Trophoblast cell (in vitro differentiated cells and primary cell): ENCODE data around the gene ZNF780B.

Experiments
- DNase-seq, 2 donors: peaks; one replicate each; pipeline ENCODE4 v3.0.0-alpha.2; 2016
- H2AFZ ChIP-seq: 2 replicates; pipeline ENCODE4 v1.6.1; 2013; ENCODE audit warnings: low read length, moderate library complexity, mild to moderate bottlenecking; ENCODE audit not compliant: insufficient read depth, poor library complexity
- H2AK5ac ChIP-seq: 2 replicates; pipeline ENCODE4 v1.6.1; 2013; ENCODE audit warnings: mild to moderate bottlenecking, low read length
- H2BK120ac ChIP-seq: 2 replicates; pipeline ENCODE4 v1.6.1; 2013; ENCODE audit warnings: low read length, mild to moderate bottlenecking, moderate library complexity; ENCODE audit not compliant: insufficient read depth, poor library complexity
- H2BK12ac ChIP-seq: 2 replicates; pipeline ENCODE4 v1.6.1; 2013; ENCODE audit warnings: mild to moderate bottlenecking, low read length, moderate library complexity
- H2BK5ac ChIP-seq: 2 replicates; pipeline ENCODE4 v1.6.1; 2013; ENCODE audit warnings: low read length, low read depth, moderate library complexity, mild to moderate bottlenecking; ENCODE audit not compliant: poor library complexity
- H3K14ac ChIP-seq: 2 replicates; pipeline ENCODE4 v1.6.1; 2013; ENCODE audit warnings: mild to moderate bottlenecking, low read length
- H3K18ac ChIP-seq: 2 replicates; pipeline ENCODE4 v1.6.1; 2013; ENCODE audit warnings: mild to moderate bottlenecking, low read length
- H3K23ac ChIP-seq: 2 replicates; pipeline ENCODE4 v1.6.1; 2013; ENCODE audit warnings: low read length
- H3K27ac ChIP-seq: 2 replicates; pipeline ENCODE4 v1.5.1; 2013; ENCODE audit warnings: low read depth, mild to moderate bottlenecking, inconsistent platforms, low read length, moderate library complexity
- H3K27me3 ChIP-seq: 2 replicates; pipeline ENCODE4 v1.6.1; 2013; ENCODE audit warnings: inconsistent platforms, mild to moderate bottlenecking, low read length, moderate library complexity; ENCODE audit not compliant: insufficient read depth
- H3K36me3 ChIP-seq, 2 experiments: 1 replicate in 1 of 2; 2 replicates in 1 of 2; pipeline ENCODE4 v1.6.1; 2013; ENCODE audit warnings: low read length in 2 of 2, mild to moderate bottlenecking in 2 of 2, moderate library complexity in 1 of 2; ENCODE audit not compliant: insufficient read depth in 2 of 2, control insufficient read depth in 1 of 2
- H3K4ac ChIP-seq: 2 replicates; pipeline ENCODE4 v1.6.1; 2013; ENCODE audit warnings: low read depth, mild to moderate bottlenecking, low read length, moderate library complexity
- H3K4me1 ChIP-seq, 2 experiments: 1 replicate in 1 of 2; 2 replicates in 1 of 2; pipeline ENCODE4 v1.6.1; 2013; ENCODE audit warnings: low read length in 2 of 2, mild to moderate bottlenecking in 2 of 2, moderate library complexity in 1 of 2; ENCODE audit not compliant: insufficient read depth in 2 of 2, control insufficient read depth in 1 of 2
- H3K4me2 ChIP-seq: 2 replicates; pipeline ENCODE4 v1.6.1; 2013; ENCODE audit warnings: inconsistent platforms, mild to moderate bottlenecking, low read length, moderate library complexity
- H3K4me3 ChIP-seq: 2 replicates; pipeline ENCODE4 v1.5.1; 2013; ENCODE audit warnings: mild to moderate bottlenecking, low read depth, low read length, inconsistent platforms
- H3K79me1 ChIP-seq: one replicate; pipeline ENCODE4 v1.6.1; 2013; ENCODE audit warnings: low read length
- H3K79me2 ChIP-seq: 2 replicates; pipeline ENCODE4 v1.6.1; 2013; ENCODE audit warnings: low read length, mild to moderate bottlenecking; ENCODE audit not compliant: control insufficient read depth, insufficient read depth, poor library complexity
- H3K9ac ChIP-seq: 2 replicates; pipeline ENCODE4 v1.6.1; 2013; ENCODE audit warnings: mild to moderate bottlenecking, low read length
- H3K9me3 ChIP-seq: 2 replicates; pipeline ENCODE4 v1.6.1; 2013; ENCODE audit warnings: low read depth, mild to moderate bottlenecking, control low read depth, inconsistent platforms, low read length; ENCODE audit not compliant: insufficient read depth
- H4K12ac ChIP-seq: 2 replicates; pipeline ENCODE4 v1.6.1; 2013; ENCODE audit warnings: low read depth, mild to moderate bottlenecking, low read length, moderate library complexity
- H4K8ac ChIP-seq: 2 replicates; pipeline ENCODE4 v1.6.1; 2013; ENCODE audit warnings: low read depth, mild to moderate bottlenecking, low read length, moderate library complexity
- H4K91ac ChIP-seq: one replicate; pipeline ENCODE4 v1.6.1; 2013; ENCODE audit warnings: low read depth, mild to moderate bottlenecking, low read length, moderate library complexity
- WGBS: extraction: QIAGEN DNeasy Blood & Tissue Kit; methylation state at CpG from one replicate; pipeline ENCODE4 v1.1.7; 2013; ENCODE audit warnings: missing lambda C conversion rate; ENCODE audit not compliant: insufficient read length, insufficient coverage; ENCODE audit errors: extremely low coverage; 5-methylcytosine and 5-hydroxymethylcytosine counted together

Gene ZNF780B

GRCh38 chr19:39983695-39984300 is 72.2 kb downstream of the ZNF780B start:
- Histone ChIP-seq H3K23ac (no peak overlapping the region), H2AK5ac (no peak overlapping the region), H4K8ac (no peak overlapping the region), H3K4me1 (no peaks in the 10 kb centered on the region), H2AFZ (no peak overlapping the region), H3K4me2 (no peak overlapping the region), H3K36me3 (peaks cover 23 to 32% of the 10 kb centered on the region in 2 experiments), H3K79me2 (no peaks in the 10 kb centered on the region), H3K9ac (no peak overlapping the region), H4K12ac (no peak overlapping the region), H3K27ac (no peak overlapping the region), H3K18ac (no peak overlapping the region), H3K4me3 (no peak overlapping the region), H3K79me1 (no peaks in the 10 kb centered on the region), H4K91ac (no peak overlapping the region), H2BK120ac (no peak overlapping the region), H2BK5ac (no peak overlapping the region), H2BK12ac (no peak overlapping the region), H3K4ac (no peak overlapping the region), H3K27me3 (no peaks in the 10 kb centered on the region), H3K14ac (no peak overlapping the region), H3K9me3 (no peaks in the 10 kb centered on the region)
- no peak for DNase-seq
- WGBS, result no CpG with 5 or more reads among the region's 5 CpGs

DNA sequence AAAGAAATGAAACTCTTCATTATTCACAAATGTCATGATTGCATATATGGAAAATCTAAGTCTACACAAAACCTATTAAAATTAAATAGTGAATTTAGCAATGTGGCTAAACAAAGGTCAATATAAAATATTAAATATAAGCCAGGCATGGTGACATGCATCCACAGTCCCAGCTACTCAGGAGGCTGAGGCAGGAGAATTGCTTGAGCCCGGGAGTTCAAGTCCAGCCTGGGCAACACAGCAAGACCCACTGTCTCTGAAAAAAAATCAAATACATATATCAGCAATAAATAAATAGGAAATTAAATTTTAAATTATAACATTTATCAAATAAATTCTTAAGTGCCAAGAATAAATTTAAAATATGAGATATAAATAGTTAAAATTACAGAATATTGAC is 73.1 kb downstream of the ZNF780B start:
- H3K79me1 ChIP-seq, result no peaks in the 10 kb centered on the region
- H3K4me2 ChIP-seq, result no peak overlapping the region
- no peaks in the 10 kb centered on the region for H3K79me2 ChIP-seq
- no peak overlapping the region for H2AFZ ChIP-seq
- H3K4me3 ChIP-seq, result no peak overlapping the region
- no CpG with 5 or more reads among the region's 1 CpG for WGBS
- peaks cover 30 to 41% of the 10 kb centered on the region in 2 experiments for H3K36me3 ChIP-seq
- no peak overlapping the region for H2BK120ac ChIP-seq
- no peak overlapping the region for H2BK12ac ChIP-seq
- H3K14ac ChIP-seq, result no peak overlapping the region
- H4K12ac ChIP-seq, result no peak overlapping the region
- H3K23ac ChIP-seq, result no peak overlapping the region
- no peaks in the 10 kb centered on the region for H3K4me1 ChIP-seq
- no peak overlapping the region for H4K91ac ChIP-seq
- no peaks in the 10 kb centered on the region for H3K27me3 ChIP-seq
- DNase-seq, result no peak
- H2BK5ac ChIP-seq, result no peak overlapping the region
- H3K27ac ChIP-seq, result no peak overlapping the region
- H3K9me3 ChIP-seq, result no peaks in the 10 kb centered on the region
- H4K8ac ChIP-seq, result no peak overlapping the region
- H3K9ac ChIP-seq, result no peak overlapping the region
- H3K4ac ChIP-seq, result no peak overlapping the region
- no peak overlapping the region for H3K18ac ChIP-seq
- no peak overlapping the region for H2AK5ac ChIP-seq
